B cell (primary cell): ENCODE measurements around the gene MAGEB6.

Experiments
- CTCF ChIP-seq: fragments of 200-600 bp; IDR thresholded peaks from one replicate; pipeline ENCODE4 v1.8.0; 2022; ENCODE audit warnings: antibody characterized with exemption, mild to moderate bottlenecking
- EZH2 ChIP-seq: IDR thresholded peaks from 2 replicates; pipeline ENCODE4 v1.6.1; 2012; ENCODE audit warnings: borderline replicate concordance, low read depth, mild to moderate bottlenecking, moderate library complexity, low read length; ENCODE audit not compliant: insufficient read depth, poor library complexity, severe bottlenecking

- TF ChIP-seq CTCF: no peak
- TF ChIP-seq EZH2: no peak
Measured at GRCh38 chrX:26146024-26146423, 46.2 kb upstream of the MAGEB6 start.
